Esophagus (tissue), 2 donors: Measurements from ENCODE around the gene TMPRSS3. TPM values are rescaled to one million over a fixed set of nuclear protein-coding genes. Genes with fewer than 3 reads are reported as not detected.
A peak's percentile ranks its signal among the peaks of the same experiment; 100 is the strongest.

Source experiments
- H3K27ac ChIP-seq, 2 donors: one replicate each; pipeline ENCODE4 v1.5.1; 2013; ENCODE audit warnings: low read depth in 2 of 2, mild to moderate bottlenecking in 2 of 2, inconsistent platforms in 1 of 2, low read length in 1 of 2, moderate library complexity in 1 of 2
- H3K27me3 ChIP-seq, 2 donors: one replicate each; pipeline ENCODE4 v1.6.1; 2013; ENCODE audit warnings: low read length in 2 of 2, control low read depth in 1 of 2, mild to moderate bottlenecking in 1 of 2; ENCODE audit not compliant: insufficient read depth in 2 of 2, control insufficient read depth in 1 of 2
- H3K36me3 ChIP-seq, 2 donors: one replicate each; pipeline ENCODE4 v1.6.1; 2013; ENCODE audit warnings: low read length in 1 of 2; ENCODE audit not compliant: control insufficient read depth in 2 of 2, insufficient read depth in 2 of 2
- H3K4me1 ChIP-seq, 2 donors: one replicate each; pipeline ENCODE4 v1.6.1; 2013; ENCODE audit warnings: low read length in 1 of 2; ENCODE audit not compliant: control insufficient read depth in 2 of 2, insufficient read depth in 2 of 2
- H3K4me3 ChIP-seq, 2 donors: one replicate each; pipeline ENCODE4 v1.5.1; 2013; ENCODE audit warnings: low read length in 2 of 2, mild to moderate bottlenecking in 2 of 2, low read depth in 1 of 2, moderate library complexity in 1 of 2
- H3K9me3 ChIP-seq, 2 donors: one replicate each; pipeline ENCODE4 v1.6.1; 2013; ENCODE audit warnings: mild to moderate bottlenecking in 2 of 2, low read depth in 1 of 2, low read length in 1 of 2, moderate library complexity in 1 of 2; ENCODE audit not compliant: control insufficient read depth in 2 of 2, insufficient read depth in 1 of 2
- WGBS, 2 donors: extraction: QIAGEN DNeasy Blood & Tissue Kit; methylation state at CpG; one replicate each; pipeline ENCODE4 v1.1.7; 2013; 5-methylcytosine and 5-hydroxymethylcytosine counted together
- polyA plus RNA-seq, 2 donors: library from polyadenylated mRNA; stranded (reverse); fragments of 200-250 nt; gene quantifications; one replicate each; pipeline ENCODE4 v1.2.3, GENCODE V29; 2013
- donor health status: healthy with polysubstance abuse.
- donor health status: Bipolar disorder and iron deficiency.

TMPRSS3 gene
- polyA plus RNA-seq, 2 donors, result 0.06 to 0.08 TPM

- no peak overlapping the region for H3K4me3 ChIP-seq
- no peaks in the 10 kb centered on the region for H3K9me3 ChIP-seq
- H3K36me3 ChIP-seq, result no peaks in the 10 kb centered on the region
- peak overlapping the region in 1 of 2 donors; percentile 28 for H3K27ac ChIP-seq
- 80 to 81% methylated on average over 10 of the region's 10 CpGs for WGBS, 2 donors
- H3K27me3 ChIP-seq, result no peaks in the 10 kb centered on the region
- peaks cover 0 to 2% of the 10 kb centered on the region in 2 donors for H3K4me1 ChIP-seq
Measured at GRCh38 chr21:42404539-42404938, 8.7 kb upstream of the TMPRSS3 start.

- peaks cover 0 to 2% of the 10 kb centered on the region in 2 donors for H3K4me1 ChIP-seq
- H3K27ac ChIP-seq, result peak within 1 kb of the TSS in 1 of 2 donors; percentile 28
- no peaks in the 10 kb centered on the region for H3K36me3 ChIP-seq
- 65 to 78% methylated on average over 21 of the region's 21 CpGs for WGBS, 2 donors
- H3K9me3 ChIP-seq, result no peaks in the 10 kb centered on the region
- H3K27me3 ChIP-seq, result no peaks in the 10 kb centered on the region
- H3K4me3 ChIP-seq, result peak within 1 kb of the TSS in 1 of 2 donors; percentile 18
Measured at GRCh38 chr21:42403611-42404231, 7.9 kb upstream of the TMPRSS3 start, which contains the start of gene UBASH3A. TSS of gene UBASH3A (plus strand) at chr21:42403902. CDS start at chr21:42403946, 44 bp downstream.

DNA sequence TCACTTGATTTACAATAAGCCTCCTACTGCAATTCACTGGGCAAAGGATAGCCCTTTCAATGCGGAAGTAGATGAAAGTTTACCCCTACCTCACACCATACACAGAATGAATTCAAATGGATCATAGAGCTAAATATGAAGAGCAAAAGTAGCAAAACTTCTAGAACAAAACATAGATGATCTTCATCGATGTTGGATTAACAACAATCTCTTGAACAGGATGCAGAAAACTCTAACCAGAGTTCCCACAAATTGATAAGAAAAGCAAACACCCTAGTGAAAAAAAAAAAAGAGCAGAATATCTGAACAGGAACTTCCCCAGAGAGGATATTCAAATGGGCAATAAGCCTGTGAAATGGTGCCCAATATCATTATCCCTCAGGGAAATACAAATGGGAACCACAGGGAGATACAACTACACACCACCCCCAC is 6.0 kb upstream of the TMPRSS3 start:
- WGBS, 2 donors, result 79 to 85% methylated on average over 2 of the region's 2 CpGs
- Histone ChIP-seq H3K27ac (no peak overlapping the region), H3K9me3 (no peaks in the 10 kb centered on the region)

DNA sequence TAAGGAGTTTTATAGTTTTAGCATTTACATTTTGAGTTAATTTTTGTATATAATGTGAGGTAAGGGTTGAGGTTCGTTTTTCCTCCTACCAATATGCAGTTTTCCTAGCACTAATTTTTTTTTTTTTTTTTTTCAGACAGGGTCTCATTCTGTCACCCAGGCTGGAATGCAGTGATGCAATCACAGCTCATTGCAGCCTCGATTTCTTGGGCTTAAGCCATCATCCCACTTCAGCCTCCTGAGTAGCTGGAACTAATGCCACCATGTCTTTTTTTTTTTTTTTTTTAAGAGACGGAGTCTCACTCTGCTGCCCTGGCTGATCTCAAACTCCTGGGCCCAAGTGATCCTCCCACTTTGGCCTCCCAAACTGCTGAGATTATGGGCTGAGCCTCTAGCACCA is 5.3 kb upstream of the TMPRSS3 start:
- no peak overlapping the region for H3K27ac ChIP-seq
- no peaks in the 10 kb centered on the region for H3K9me3 ChIP-seq
- no peaks in the 10 kb centered on the region for H3K36me3 ChIP-seq
- H3K4me3 ChIP-seq, result no peak overlapping the region
- no peaks in the 10 kb centered on the region for H3K4me1 ChIP-seq
- H3K27me3 ChIP-seq, result no peaks in the 10 kb centered on the region
- 60 to 67% methylated on average over 3 of the region's 3 CpGs for WGBS, 2 donors

More for the DNA sequence above, 6.0 kb upstream of the TMPRSS3 start:
- H3K4me1 ChIP-seq, result no peaks in the 10 kb centered on the region
- no peaks in the 10 kb centered on the region for H3K27me3 ChIP-seq
- no peaks in the 10 kb centered on the region for H3K36me3 ChIP-seq
- H3K4me3 ChIP-seq, result no peak overlapping the region

DNA sequence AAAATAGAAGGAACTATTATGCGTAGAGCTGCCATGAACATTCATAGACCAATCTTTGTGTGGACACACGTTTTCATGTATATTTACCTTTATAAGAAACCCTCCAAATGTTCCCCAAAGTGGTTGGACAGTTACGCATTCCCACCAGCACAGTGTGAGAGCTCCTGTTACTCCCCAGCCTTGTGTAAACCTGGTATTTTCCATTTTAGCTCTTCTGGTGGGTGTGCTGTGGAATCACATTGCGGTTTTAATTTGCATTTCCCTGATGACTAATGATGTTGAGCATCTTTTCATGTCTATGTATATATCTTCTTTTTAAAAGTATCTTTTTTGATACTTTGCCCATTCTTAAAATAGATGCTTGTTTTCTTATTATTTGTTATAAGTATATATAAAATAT is 4.7 kb upstream of the TMPRSS3 start:
- Histone ChIP-seq H3K9me3 (no peaks in the 10 kb centered on the region), H3K36me3 (no peaks in the 10 kb centered on the region), H3K27ac (no peak overlapping the region), H3K4me1 (no peaks in the 10 kb centered on the region), H3K27me3 (no peaks in the 10 kb centered on the region), H3K4me3 (no peak overlapping the region)
- WGBS, 2 donors, result 70 to 75% methylated on average over 4 of the region's 4 CpGs

DNA sequence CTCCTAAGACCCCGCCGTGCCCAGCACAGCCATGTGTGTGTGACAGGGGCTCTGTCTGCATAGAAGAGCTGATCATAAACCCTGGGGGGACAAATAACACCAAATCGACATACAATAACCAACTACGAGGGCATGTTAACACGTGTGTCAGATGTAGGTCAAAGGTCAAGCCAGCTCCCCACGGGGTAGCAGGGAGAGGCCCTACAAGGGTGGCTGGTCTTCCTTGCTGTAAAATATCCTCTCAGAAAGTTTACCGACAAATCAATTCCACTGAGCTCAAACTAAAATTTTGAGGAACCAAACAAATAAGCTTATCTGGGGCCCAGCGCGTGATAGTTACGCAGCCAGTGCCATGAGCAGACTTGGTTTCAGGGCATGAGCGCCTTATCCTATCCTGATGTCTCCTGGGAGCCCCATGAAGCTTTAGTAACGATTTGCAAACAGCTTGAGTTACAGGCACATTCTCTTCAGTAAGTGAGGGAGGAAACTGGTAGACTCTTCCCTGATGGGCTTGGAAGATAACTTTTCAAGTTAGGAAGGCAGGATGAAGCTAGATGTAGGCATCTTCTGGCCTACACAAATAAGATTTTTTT is 2.7 kb upstream of the TMPRSS3 start:
- Histone ChIP-seq H3K4me1 (no peaks in the 10 kb centered on the region), H3K27me3 (no peaks in the 10 kb centered on the region), H3K4me3 (no peak overlapping the region), H3K9me3 (no peaks in the 10 kb centered on the region), H3K36me3 (no peaks in the 10 kb centered on the region), H3K27ac (no peak overlapping the region)
- 71 to 75% methylated on average over 12 of the region's 12 CpGs for WGBS, 2 donors

DNA sequence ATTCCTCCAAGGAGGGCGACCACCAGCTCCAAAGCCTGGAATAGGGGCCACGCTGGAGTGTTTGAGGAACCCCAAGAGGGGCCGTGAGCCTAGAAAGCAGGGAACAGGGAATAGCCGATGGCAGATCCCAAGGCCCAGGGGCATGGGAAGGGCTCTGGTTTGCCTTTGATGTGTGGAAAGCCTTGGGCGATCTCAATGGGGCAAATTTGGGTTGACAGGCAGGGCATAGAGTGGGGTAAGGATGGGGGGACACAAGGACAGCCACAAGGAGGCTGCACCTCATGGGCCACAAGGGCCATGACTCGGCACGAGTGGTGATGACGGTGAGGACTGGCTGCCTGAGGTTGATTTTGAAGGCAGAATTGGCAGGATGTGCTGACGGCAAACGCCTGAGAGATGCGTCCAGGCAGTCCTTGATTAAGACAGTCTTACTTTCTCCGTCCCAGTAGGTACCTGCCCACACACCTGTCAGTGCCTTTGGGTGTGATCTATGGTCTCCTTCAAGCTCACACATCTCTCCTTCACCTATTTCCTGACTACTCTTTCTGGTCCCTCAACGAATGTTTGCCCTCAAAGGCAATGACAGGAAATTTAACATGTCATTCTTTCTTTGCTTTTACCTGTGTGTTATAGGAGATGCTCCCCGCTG is 2.0 kb upstream of the TMPRSS3 start:
- Histone ChIP-seq H3K4me3 (no peak overlapping the region), H3K9me3 (no peaks in the 10 kb centered on the region), H3K4me1 (no peaks in the 10 kb centered on the region), H3K36me3 (no peaks in the 10 kb centered on the region), H3K27me3 (no peaks in the 10 kb centered on the region), H3K27ac (no peak overlapping the region)
- 85 to 90% methylated on average over 14 of the region's 14 CpGs for WGBS, 2 donors

- Histone ChIP-seq H3K4me3 (no peak overlapping the region), H3K9me3 (peaks cover 0 to 2% of the 10 kb centered on the region in 2 donors), H3K4me1 (peaks cover 0 to 2% of the 10 kb centered on the region in 2 donors), H3K27ac (no peak overlapping the region), H3K36me3 (no peaks in the 10 kb centered on the region), H3K27me3 (no peaks in the 10 kb centered on the region)
- WGBS, 2 donors, result 87 to 89% methylated on average over 19 of the region's 19 CpGs
Measured at GRCh38 chr21:42396799-42397745, 1.2 kb upstream of the TMPRSS3 start.

- 92 to 93% methylated on average over 11 of the region's 11 CpGs for WGBS, 2 donors
- no peak overlapping the region for H3K27ac ChIP-seq
Measured at GRCh38 chr21:42395302-42395701, 550 bp downstream of the TMPRSS3 start.

More at GRCh38 chr21:42395302-42395701, 550 bp downstream of the TMPRSS3 start:
- Histone ChIP-seq H3K4me3 (no peak overlapping the region), H3K4me1 (peaks cover 0 to 2% of the 10 kb centered on the region in 2 donors), H3K36me3 (no peaks in the 10 kb centered on the region), H3K27me3 (no peaks in the 10 kb centered on the region), H3K9me3 (peaks cover 0 to 2% of the 10 kb centered on the region in 2 donors)
